A549 (cell line): ENCODE data around the gene LMBR1. TPM values are rescaled to one million over a fixed set of nuclear protein-coding genes. Genes with fewer than 3 reads are reported as not detected.
A peak's percentile ranks its signal among the peaks of the same experiment; 100 is the strongest.
"Not testable (repeated sequence)": the region's sequence is repeated elsewhere in the genome, so short reads cannot be mapped to it uniquely, and the experiment has no call there.

ENCODE experiments used
- ATAC-seq, 2 experiments: fragments of 200-7000 bp in 1 of 2; fragments of >200 bp in 1 of 2; cut with Nextera tagmentation in 1 of 2; cut with Tn5 transposase in 1 of 2; 3 replicates each; pipeline versions ENCODE4 v1.8.0 to v1.9.1; 2018 to 2020; ENCODE audit warnings: mild to moderate bottlenecking in 1 of 2, moderate library complexity in 1 of 2
- CTCF ChIA-PET: fragments of 300-600 bp; sonication (Branson Sonifier 250); formaldehyde crosslinking; extraction: SDS; loops from one replicate; lab custom pipeline; 2021; ENCODE audit warnings: antibody characterized with exemption, inconsistent platforms; lab: Yijun Ruan, JAX
- POLR2A ChIA-PET: fragments of 350-600 bp; formaldehyde crosslinking; extraction: SDS; loops from one replicate; lab custom pipeline; 2021; ENCODE audit warnings: antibody characterized with exemption, inconsistent platforms; lab: Yijun Ruan, JAX
- DNase-seq, 2 experiments: peaks; one replicate each; pipeline versions ENCODE4 v3.0.0 to v3.0.0-alpha.2; 2011 to 2016; ENCODE audit warnings: low read depth in 1 of 2, low spot score in 1 of 2
- FAIRE-seq: peaks from 2 replicates; lab custom pipeline; 2011; peaks lifted over from hg19 to GRCh38; lab: Jason Lieb, UNC
- H3K27ac ChIP-seq, 2 experiments: fragments of >200 bp; sonication (Bioruptor Twin); formaldehyde crosslinking; 3 replicates each; pipeline ENCODE4 v1.5.1; 2016 to 2017
- H3K4me1 ChIP-seq: fragments of >200 bp; sonication (Bioruptor Twin); formaldehyde crosslinking; 3 replicates; pipeline ENCODE4 v1.6.1; 2016
- H3K4me2 ChIP-seq: fragments of >200 bp; sonication (Bioruptor Twin); formaldehyde crosslinking; 3 replicates; pipeline ENCODE4 v1.6.1; 2016
- H3K4me3 ChIP-seq: fragments of >200 bp; sonication (Bioruptor Twin); formaldehyde crosslinking; 3 replicates; pipeline ENCODE4 v1.5.1; 2016
- H3K9me3 ChIP-seq: fragments of >200 bp; sonication (Bioruptor Twin); formaldehyde crosslinking; 3 replicates; pipeline ENCODE4 v1.6.1; 2016
- CHD2 ChIP-seq: fragments of 150-350 bp; IDR thresholded peaks from 2 replicates; pipeline ENCODE4 v1.6.1; 2014; ENCODE audit warnings: low read length; ENCODE audit not compliant: partially characterized antibody
- EHMT2 ChIP-seq: fragments of 200-600 bp; sonication (generic); IDR thresholded peaks from 2 replicates; pipeline ENCODE4 v1.6.1; 2016; ENCODE audit warnings: antibody characterized with exemption, low read depth, mild to moderate bottlenecking, moderate library complexity
- ESRRA ChIP-seq: fragments of 150-350 bp; IDR thresholded peaks from 2 replicates; pipeline ENCODE4 v1.6.1; 2014; ENCODE audit warnings: mild to moderate bottlenecking, low read length, borderline replicate concordance
- FOSB ChIP-seq: fragments of 250-450 bp; sonication (Bioruptor Pico); IDR thresholded peaks from 2 replicates; pipeline ENCODE4 v1.5.0; 2020; ENCODE audit warnings: mild to moderate bottlenecking, moderate library complexity
- FOXS1 ChIP-seq: fragments of 250-450 bp; sonication (Bioruptor Pico); IDR thresholded peaks from 2 replicates; pipeline ENCODE4 v1.5.0; 2020; ENCODE audit warnings: mild to moderate bottlenecking, moderate library complexity
- HOXA7 ChIP-seq: fragments of 250-450 bp; sonication (Bioruptor Pico); IDR thresholded peaks from 2 replicates; pipeline ENCODE4 v1.5.0; 2020; ENCODE audit warnings: mild to moderate bottlenecking, moderate library complexity
- MAFK ChIP-seq: fragments of 450-650 bp; IDR thresholded peaks from 2 replicates; pipeline ENCODE4 v1.6.1; 2014; ENCODE audit not compliant: partially characterized antibody
- NFE2L2 ChIP-seq: fragments of 150-350 bp; conservative IDR thresholded peaks from 2 replicates; pipeline ENCODE4 v1.6.1; 2014; ENCODE audit warnings: low read length
- ZFP36 ChIP-seq: fragments of 450-650 bp; IDR thresholded peaks from 2 replicates; pipeline ENCODE4 v1.6.1; 2014; ENCODE audit warnings: borderline replicate concordance; ENCODE audit not compliant: partially characterized antibody
- WGBS: methylation state at CpG from one replicate; pipeline ENCODE4 v1.1.6; 2017; ENCODE audit errors: missing lambda C conversion rate; 5-methylcytosine and 5-hydroxymethylcytosine counted together
- polyA plus RNA-seq, 4 experiments: library from polyadenylated mRNA; depleted of rRNA in 3 of 4; stranded (reverse); fragments of >200 nt; fragmentation: RNase III in 1 of 4; extraction: RNeasy Plus Mini Kit Qiagen cat#74134 plus additional on column Dnase treatment in 1 of 4; gene quantifications; 2 replicates in 3 of 4; 3 replicates in 1 of 4; pipeline ENCODE4 v1.2.3, GENCODE V29; 2011 to 2017
- TF ChIP-seq, protein P1 (sequence below): IDR thresholded peaks from 2 replicates; pipeline ENCODE4 v1.6.1; 2012
- TF ChIP-seq, protein P2 (sequence below): fragments of 450-650 bp; IDR thresholded peaks from 2 replicates; pipeline ENCODE4 v1.6.1; 2014; ENCODE audit warnings: antibody characterized with exemption
- TF ChIP-seq, protein P3 (sequence below): fragments of 200-600 bp; sonication (generic); IDR thresholded peaks from 2 replicates; pipeline ENCODE4 v1.6.1; 2016; ENCODE audit warnings: antibody characterized with exemption, mild to moderate bottlenecking, moderate library complexity

The LMBR1 gene
- polyA plus RNA-seq, 2 of the 4 experiments (the other 2 are of a cell fraction), result 33.2 to 42.3 TPM

DNA sequence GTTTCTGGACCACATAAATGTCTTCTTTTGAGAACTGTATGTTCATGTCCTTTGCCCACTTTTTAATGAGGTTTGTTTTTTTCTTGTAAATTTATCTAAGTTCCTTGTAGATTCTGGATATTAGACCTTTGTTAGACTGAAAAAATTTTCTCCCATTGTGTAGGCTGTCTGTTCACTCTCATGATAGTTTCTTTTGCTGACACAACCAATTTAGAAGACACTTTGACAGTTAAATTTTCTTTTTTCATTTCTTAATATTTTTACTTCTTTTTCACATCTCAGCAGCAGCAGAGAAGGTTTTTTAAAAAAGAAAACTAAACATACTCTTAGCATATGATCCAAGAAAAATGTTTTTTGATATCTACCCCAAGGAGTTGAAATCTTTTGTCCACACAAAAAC, 190.6 kb downstream of the LMBR1 start:
- ATAC-seq, result no peak
- POLR2A ChIA-PET, result no interaction called here

DNA sequence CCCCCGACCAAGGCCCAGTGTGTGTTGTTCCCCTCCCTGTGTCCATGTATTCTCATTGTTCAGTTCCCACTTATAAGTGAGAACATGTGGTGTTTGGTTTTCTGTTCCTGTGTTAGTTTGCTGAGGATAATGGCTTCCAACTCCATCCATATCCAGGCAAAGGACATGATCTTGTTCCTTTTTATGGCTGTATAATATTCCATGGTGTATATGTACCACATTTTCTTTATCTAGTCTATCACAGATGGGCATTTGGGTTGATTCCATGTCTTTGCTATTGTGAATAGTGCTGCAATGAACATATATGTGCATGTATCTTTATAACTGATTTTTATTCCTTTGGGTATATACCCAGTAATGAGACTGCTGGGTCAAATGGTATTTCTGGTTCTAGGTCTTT, 191.2 kb downstream of the LMBR1 start:
- H3K4me1 ChIP-seq, H3K4me2 ChIP-seq, H3K9me3 ChIP-seq, FAIRE-seq, H3K27ac ChIP-seq, H3K4me3 ChIP-seq, POLR2A ChIA-PET, CTCF ChIA-PET, DNase-seq, ATAC-seq: not testable (repeated sequence)
- WGBS, result 89% methylated on average over 1 of the region's 1 CpG

More for the DNA sequence above, 190.6 kb downstream of the LMBR1 start:
- no peak for TF ChIP-seq FOSB (CRISPR knock-in tag)
- TF ChIP-seq, protein P1, sequence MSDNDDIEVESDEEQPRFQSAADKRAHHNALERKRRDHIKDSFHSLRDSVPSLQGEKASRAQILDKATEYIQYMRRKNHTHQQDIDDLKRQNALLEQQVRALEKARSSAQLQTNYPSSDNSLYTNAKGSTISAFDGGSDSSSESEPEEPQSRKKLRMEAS, result no peak
- no peak for TF ChIP-seq FOXS1 (CRISPR knock-in tag)
- no peak for TF ChIP-seq NFE2L2
- peak; percentile 48 for TF ChIP-seq MAFK
- TF ChIP-seq, protein P2, sequence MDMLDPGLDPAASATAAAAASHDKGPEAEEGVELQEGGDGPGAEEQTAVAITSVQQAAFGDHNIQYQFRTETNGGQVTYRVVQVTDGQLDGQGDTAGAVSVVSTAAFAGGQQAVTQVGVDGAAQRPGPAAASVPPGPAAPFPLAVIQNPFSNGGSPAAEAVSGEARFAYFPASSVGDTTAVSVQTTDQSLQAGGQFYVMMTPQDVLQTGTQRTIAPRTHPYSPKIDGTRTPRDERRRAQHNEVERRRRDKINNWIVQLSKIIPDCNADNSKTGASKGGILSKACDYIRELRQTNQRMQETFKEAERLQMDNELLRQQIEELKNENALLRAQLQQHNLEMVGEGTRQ, result no peak
- FAIRE-seq (no peak), DNase-seq (no peak)
- Histone ChIP-seq H3K9me3 (no peaks in the 10 kb centered on the region), H3K4me3 (no peak overlapping the region), H3K4me2 (no peak overlapping the region), H3K4me1 (no peaks in the 10 kb centered on the region), H3K27ac (no peak overlapping the region)
- CTCF ChIA-PET, result no interaction called here

DNA sequence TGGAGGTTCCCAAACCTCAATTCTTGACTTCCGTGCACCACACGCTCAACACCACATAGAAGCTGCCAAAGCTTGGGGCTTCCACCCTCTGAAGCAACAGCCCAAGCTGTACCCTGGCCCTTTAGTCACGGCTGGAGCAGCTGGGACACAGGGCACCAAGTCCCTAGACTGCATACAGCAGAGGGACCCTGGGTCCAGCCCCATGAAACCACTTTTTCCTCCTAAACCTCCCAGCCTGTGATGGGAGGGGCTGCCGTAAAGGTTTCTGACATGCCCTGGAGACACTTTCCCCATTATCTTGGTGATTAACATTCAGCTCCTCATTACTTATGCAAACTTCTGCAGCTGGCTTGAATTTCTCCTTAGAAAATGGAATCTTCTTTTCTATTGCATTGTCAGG, 194.5 kb downstream of the LMBR1 start:
- FAIRE-seq, DNase-seq, H3K9me3 ChIP-seq, POLR2A ChIA-PET, ATAC-seq, CTCF ChIA-PET, H3K4me1 ChIP-seq, H3K4me3 ChIP-seq, H3K27ac ChIP-seq, H3K4me2 ChIP-seq: not testable (repeated sequence)
- 97% methylated on average over 3 of the region's 4 CpGs for WGBS

DNA sequence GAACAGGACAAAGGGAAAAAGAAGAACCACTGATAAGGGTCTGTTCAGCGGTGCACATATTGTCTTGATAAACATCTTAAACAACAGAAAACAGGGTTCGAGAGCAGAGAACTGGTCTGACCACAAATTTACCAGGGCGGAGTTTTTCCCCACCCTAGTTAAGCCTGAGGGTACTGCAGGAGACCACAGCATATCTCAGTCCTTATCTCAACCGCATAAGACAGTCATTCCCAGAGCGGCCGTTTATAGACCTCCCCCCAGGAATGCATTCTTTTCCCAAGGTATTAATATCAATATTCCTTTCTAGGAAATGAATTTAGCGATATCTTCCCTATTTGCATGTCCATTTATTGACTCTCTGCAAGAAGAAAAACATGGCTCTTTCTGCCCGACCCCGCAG, 195.7 kb downstream of the LMBR1 start:
- POLR2A ChIA-PET, CTCF ChIA-PET, DNase-seq, FAIRE-seq, ATAC-seq, H3K9me3 ChIP-seq, H3K4me1 ChIP-seq, H3K27ac ChIP-seq, H3K4me3 ChIP-seq, H3K4me2 ChIP-seq: not testable (repeated sequence)
- 97% methylated on average over 9 of the region's 9 CpGs for WGBS

DNA sequence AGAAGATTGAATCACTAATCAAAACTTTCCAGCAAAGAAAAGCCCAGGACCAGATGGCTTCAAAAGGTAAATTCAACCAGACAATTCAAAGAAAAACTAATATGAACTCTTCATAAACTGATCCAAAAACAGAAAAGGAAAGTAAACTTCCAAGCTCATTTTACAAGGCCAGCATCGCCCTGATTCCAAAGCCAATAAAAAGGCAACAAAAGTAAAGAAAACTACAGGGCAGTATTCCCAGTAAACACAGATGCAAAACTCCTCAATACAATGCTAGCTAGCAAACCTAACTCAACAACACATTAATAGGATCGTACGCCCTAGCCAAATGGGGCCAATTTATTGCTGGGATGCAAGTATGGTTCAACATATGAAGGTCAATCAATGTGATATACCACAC, 199.4 kb downstream of the LMBR1 start:
- H3K27ac ChIP-seq, result no peak overlapping the region
- no peak overlapping the region for H3K4me3 ChIP-seq
- no peak for DNase-seq
- no peak for FAIRE-seq
- WGBS, result 94% methylated on average over 3 of the region's 3 CpGs
- no peaks in the 10 kb centered on the region for H3K4me1 ChIP-seq
- no peak overlapping the region for H3K4me2 ChIP-seq
- TF ChIP-seq ZFP36 (no peak), EHMT2 (no peak), CHD2 (no peak), ESRRA (no peak), HOXA7 (CRISPR knock-in tag) (no peak)
- TF ChIP-seq, protein P3, sequence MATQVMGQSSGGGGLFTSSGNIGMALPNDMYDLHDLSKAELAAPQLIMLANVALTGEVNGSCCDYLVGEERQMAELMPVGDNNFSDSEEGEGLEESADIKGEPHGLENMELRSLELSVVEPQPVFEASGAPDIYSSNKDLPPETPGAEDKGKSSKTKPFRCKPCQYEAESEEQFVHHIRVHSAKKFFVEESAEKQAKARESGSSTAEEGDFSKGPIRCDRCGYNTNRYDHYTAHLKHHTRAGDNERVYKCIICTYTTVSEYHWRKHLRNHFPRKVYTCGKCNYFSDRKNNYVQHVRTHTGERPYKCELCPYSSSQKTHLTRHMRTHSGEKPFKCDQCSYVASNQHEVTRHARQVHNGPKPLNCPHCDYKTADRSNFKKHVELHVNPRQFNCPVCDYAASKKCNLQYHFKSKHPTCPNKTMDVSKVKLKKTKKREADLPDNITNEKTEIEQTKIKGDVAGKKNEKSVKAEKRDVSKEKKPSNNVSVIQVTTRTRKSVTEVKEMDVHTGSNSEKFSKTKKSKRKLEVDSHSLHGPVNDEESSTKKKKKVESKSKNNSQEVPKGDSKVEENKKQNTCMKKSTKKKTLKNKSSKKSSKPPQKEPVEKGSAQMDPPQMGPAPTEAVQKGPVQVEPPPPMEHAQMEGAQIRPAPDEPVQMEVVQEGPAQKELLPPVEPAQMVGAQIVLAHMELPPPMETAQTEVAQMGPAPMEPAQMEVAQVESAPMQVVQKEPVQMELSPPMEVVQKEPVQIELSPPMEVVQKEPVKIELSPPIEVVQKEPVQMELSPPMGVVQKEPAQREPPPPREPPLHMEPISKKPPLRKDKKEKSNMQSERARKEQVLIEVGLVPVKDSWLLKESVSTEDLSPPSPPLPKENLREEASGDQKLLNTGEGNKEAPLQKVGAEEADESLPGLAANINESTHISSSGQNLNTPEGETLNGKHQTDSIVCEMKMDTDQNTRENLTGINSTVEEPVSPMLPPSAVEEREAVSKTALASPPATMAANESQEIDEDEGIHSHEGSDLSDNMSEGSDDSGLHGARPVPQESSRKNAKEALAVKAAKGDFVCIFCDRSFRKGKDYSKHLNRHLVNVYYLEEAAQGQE, result no peak
- TF ChIP-seq, protein P2, result no peak
- H3K9me3 ChIP-seq, result no peaks in the 10 kb centered on the region
- ChIA-PET POLR2A (no interaction called here), CTCF (no interaction called here)
- no peak for ATAC-seq
